GM18951 (cell line): ENCODE results near the gene NXPH4.

ENCODE experiments used
- POLR2A ChIP-seq: IDR thresholded peaks from 4 replicates; pipeline ENCODE4 v1.6.1; 2011; ENCODE audit warnings: mild to moderate bottlenecking; ENCODE audit not compliant: insufficient read length, insufficient read depth; ENCODE audit errors: extremely low read depth
- in situ Hi-C: fragments of 300-500 bp; cut with MboI; formaldehyde crosslinking; loops from one replicate; pipeline ENCODE4 v1.12.0; 2022; ENCODE audit warnings: low sequenced_read_pairs, mixed read lengths, inconsistent platforms; ENCODE audit not compliant: unreplicated experiment

NXPH4 gene

GRCh38 chr12:57270966-57271470 is 54.4 kb downstream of the NXPH4 start:
- no peak for TF ChIP-seq POLR2A
- in situ Hi-C loops, result no loop called here

DNA sequence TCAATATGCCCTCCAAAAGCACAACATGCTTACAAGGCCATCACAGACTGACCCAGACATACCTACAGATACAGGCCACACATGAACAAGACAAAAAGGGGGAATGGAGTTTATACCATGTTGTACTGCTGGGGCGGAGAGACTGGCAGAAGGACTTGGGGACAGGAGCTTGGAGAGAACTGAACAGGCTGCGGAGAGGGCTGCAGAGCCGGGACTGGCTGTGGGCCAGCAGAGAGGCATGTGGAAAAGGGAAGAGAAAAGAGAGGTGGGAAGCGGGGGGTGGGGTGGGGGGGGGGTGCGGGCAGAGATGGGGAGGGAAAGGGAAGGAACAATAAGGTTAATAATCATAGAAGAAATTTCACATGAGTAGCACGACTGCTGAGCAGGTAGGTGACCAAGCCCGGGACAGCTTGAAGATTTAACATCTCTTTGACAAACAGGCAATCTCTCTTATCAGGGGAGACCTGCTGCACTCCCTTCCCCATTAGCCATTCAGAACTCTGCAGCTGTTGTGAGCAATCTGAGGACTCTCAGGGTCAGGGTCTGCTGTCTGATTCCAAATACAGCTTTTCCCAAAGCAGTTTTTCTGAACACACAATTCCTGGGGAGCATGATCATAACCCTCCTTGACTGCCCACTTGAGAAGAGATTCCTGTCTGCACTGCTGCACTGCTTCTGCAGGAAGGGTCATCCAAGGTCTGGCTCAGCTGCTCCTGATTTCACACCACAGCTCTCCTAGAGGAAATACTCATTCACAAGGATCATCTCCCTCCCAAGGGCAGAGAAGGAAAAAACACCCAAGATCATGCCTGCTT is 56.0 kb downstream of the NXPH4 start:
- no peak for TF ChIP-seq POLR2A
- in situ Hi-C loops, result no loop called here

GRCh38 chr12:57273516-57273915 is 56.9 kb downstream of the NXPH4 start:
- in situ Hi-C loops, result no loop called here
- no peak for TF ChIP-seq POLR2A
